ENCODE results near the gene NDUFA5.

The NDUFA5 gene

GRCh38 chr7:123580406-123581161, 23.0 kb upstream of the NDUFA5 start:
- H3K9ac ChIP-seq (ENCODE audit: low read depth, low read length) = no peak overlapping the region
- H3K4me1 ChIP-seq (ENCODE audit: insufficient read depth, low read length) = peaks cover 14% of the 10 kb centered on the region; the same call in 1 of the 2 replicates
- no peak overlapping the region for H3K4me3 ChIP-seq (ENCODE audit: low read length)
- H3K27ac ChIP-seq (ENCODE audit: low read length) = no peak overlapping the region
- H3K36me3 ChIP-seq (ENCODE audit: insufficient read depth, low read depth, low read length) = no peaks in the 10 kb centered on the region
- no peaks in the 10 kb centered on the region for H3K27me3 ChIP-seq (ENCODE audit: insufficient read depth, low read length)
- H3K9me3 ChIP-seq (ENCODE audit: insufficient read depth, low read depth, low read length) = no peaks in the 10 kb centered on the region

DNA sequence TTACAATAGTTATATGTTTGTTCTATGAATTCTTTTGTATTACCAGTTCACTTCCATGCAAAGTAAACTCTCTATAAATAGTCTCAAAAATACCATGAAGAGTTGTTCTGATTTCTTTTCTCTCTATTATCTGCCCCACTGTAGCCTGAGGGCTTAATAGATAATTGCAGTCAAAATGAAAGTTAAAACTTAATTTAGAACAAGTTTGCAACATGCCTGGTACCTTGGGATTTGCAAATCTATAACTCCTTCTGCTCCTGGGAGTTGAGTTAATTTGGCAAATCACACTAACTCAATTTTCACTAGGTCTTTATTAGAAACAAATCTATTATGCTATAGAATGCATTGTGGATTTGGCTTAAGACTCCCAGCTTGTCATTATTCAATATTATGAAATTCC, 21.8 kb upstream of the NDUFA5 start:
- H3K4me3 ChIP-seq (ENCODE audit: low read length) = no peak overlapping the region
- no peaks in the 10 kb centered on the region for H3K36me3 ChIP-seq (ENCODE audit: insufficient read depth, low read depth, low read length)
- no peak overlapping the region for H3K9ac ChIP-seq (ENCODE audit: low read depth, low read length)
- H3K27ac ChIP-seq (ENCODE audit: low read length) = no peak overlapping the region
- no peaks in the 10 kb centered on the region for H3K27me3 ChIP-seq (ENCODE audit: insufficient read depth, low read length)
- H3K4me1 ChIP-seq (ENCODE audit: insufficient read depth, low read length) = peaks cover 25% of the 10 kb centered on the region
- H3K9me3 ChIP-seq (ENCODE audit: insufficient read depth, low read depth, low read length) = no peaks in the 10 kb centered on the region

DNA sequence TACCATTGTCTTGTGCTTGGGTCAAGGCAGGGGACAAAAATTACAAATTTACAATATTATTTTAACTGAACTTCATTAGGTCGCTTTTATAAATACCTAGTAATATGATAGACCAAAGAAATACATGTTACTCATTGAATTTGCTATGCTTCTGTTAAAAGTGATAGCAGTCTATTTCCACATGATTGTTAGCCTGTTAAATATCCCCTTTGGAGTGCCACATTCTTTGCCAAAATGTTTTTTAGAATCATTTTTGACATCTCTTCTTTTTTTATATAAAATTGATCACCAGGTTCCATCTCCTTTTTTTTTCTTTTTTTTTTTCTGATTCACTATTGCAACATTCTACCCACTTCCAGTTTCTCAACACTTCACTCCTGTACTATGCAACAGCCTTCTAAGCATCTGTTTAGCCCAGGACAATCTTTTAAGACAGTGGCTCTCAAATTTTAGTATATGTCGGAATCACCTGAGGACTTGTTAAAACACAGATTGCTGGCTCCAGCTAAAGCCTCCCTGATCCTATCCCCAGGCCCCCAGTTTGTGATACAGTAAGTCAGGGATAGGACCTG, 16.4 kb upstream of the NDUFA5 start:
- H3K9me3 ChIP-seq (ENCODE audit: insufficient read depth, low read depth, low read length) = no peaks in the 10 kb centered on the region
- H3K9ac ChIP-seq (ENCODE audit: low read depth, low read length) = 0 out of 2 replicates have a peak overlapping the region, but pooled peaks have one; percentile 15
- H3K27ac ChIP-seq (ENCODE audit: low read length) = no peak overlapping the region
- H3K4me1 ChIP-seq (ENCODE audit: insufficient read depth, low read length) = peaks cover 21% of the 10 kb centered on the region
- no peaks in the 10 kb centered on the region for H3K27me3 ChIP-seq (ENCODE audit: insufficient read depth, low read length)
- no peak overlapping the region for H3K4me3 ChIP-seq (ENCODE audit: low read length)
- no peaks in the 10 kb centered on the region for H3K36me3 ChIP-seq (ENCODE audit: insufficient read depth, low read depth, low read length)

DNA sequence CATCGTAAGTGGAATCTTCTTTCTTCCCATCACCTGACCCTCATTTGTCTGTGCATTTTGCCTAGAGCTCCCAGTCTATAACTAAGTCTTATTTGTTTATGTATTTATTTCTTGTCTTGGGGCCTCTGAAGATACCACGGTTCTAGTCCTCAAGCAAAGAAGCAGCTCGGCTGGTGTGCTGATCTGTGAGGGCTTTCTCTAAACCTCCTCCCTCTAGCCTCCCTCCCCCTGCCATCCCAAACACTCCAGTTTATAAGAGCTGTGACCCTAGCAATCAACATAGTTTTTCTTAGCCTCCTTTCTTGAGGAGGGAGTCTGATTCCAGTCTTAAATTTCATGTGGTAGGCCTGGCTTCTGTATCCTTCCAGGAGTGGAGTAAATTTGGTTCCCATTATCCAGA, 15.7 kb upstream of the NDUFA5 start:
- Histone ChIP-seq H3K9ac (ENCODE audit: low read depth, low read length) (no peak overlapping the region), H3K27ac (ENCODE audit: low read length) (no peak overlapping the region), H3K36me3 (ENCODE audit: insufficient read depth, low read depth, low read length) (no peaks in the 10 kb centered on the region), H3K9me3 (ENCODE audit: insufficient read depth, low read depth, low read length) (no peaks in the 10 kb centered on the region), H3K27me3 (ENCODE audit: insufficient read depth, low read length) (no peaks in the 10 kb centered on the region), H3K4me3 (ENCODE audit: low read length) (no peak overlapping the region), H3K4me1 (ENCODE audit: insufficient read depth, low read length) (peaks cover 21% of the 10 kb centered on the region)

DNA sequence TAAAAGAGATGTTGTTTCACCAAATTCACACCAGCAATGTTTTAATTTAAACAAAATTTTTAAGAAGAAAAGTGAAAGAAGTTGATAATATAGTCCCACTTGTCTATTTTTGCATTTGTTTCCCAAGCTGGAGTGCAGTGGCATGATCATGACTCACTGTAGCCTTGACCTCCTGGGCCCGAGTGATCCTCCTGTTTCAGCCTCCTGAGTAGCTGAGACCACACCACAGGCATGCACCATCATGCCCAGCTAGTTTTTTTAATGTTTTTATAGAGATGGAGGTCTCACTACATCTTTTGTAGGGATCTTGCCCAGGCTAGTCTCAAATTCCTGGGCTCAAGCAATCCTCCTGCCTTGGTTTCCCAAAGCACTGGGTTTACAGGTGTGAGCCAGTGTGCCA, 14.1 kb upstream of the NDUFA5 start:
- no peak overlapping the region for H3K9ac ChIP-seq (ENCODE audit: low read depth, low read length)
- no peaks in the 10 kb centered on the region for H3K27me3 ChIP-seq (ENCODE audit: insufficient read depth, low read length)
- H3K4me3 ChIP-seq (ENCODE audit: low read length) = no peak overlapping the region
- H3K4me1 ChIP-seq (ENCODE audit: insufficient read depth, low read length) = peaks cover 21% of the 10 kb centered on the region
- no peak overlapping the region for H3K27ac ChIP-seq (ENCODE audit: low read length)
- no peaks in the 10 kb centered on the region for H3K9me3 ChIP-seq (ENCODE audit: insufficient read depth, low read depth, low read length)
- H3K36me3 ChIP-seq (ENCODE audit: insufficient read depth, low read depth, low read length) = no peaks in the 10 kb centered on the region

DNA sequence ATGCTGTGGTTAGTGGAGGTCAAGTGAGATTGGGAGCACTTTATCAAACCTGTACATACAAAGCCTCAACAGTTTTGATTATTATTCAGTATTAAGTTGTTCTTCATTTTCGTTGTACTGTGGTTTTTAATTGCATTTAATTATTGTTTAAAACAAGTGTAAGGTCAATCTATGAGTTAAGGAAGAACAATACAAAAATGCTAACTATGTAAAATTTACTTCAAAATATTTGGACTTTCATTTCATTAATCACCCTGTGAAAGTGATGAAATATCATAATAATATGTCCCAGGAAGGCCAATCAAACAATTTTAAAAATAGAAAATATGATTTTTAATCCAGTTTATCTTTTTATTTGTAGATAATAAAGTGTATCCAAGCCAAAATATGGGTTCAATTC, 13.6 kb upstream of the NDUFA5 start:
- H3K9ac ChIP-seq (ENCODE audit: low read depth, low read length) = no peak overlapping the region
- no peak overlapping the region for H3K4me3 ChIP-seq (ENCODE audit: low read length)
- no peaks in the 10 kb centered on the region for H3K27me3 ChIP-seq (ENCODE audit: insufficient read depth, low read length)
- H3K9me3 ChIP-seq (ENCODE audit: insufficient read depth, low read depth, low read length) = no peaks in the 10 kb centered on the region
- no peaks in the 10 kb centered on the region for H3K36me3 ChIP-seq (ENCODE audit: insufficient read depth, low read depth, low read length)
- no peak overlapping the region for H3K27ac ChIP-seq (ENCODE audit: low read length)
- peaks cover 21% of the 10 kb centered on the region for H3K4me1 ChIP-seq (ENCODE audit: insufficient read depth, low read length)

DNA sequence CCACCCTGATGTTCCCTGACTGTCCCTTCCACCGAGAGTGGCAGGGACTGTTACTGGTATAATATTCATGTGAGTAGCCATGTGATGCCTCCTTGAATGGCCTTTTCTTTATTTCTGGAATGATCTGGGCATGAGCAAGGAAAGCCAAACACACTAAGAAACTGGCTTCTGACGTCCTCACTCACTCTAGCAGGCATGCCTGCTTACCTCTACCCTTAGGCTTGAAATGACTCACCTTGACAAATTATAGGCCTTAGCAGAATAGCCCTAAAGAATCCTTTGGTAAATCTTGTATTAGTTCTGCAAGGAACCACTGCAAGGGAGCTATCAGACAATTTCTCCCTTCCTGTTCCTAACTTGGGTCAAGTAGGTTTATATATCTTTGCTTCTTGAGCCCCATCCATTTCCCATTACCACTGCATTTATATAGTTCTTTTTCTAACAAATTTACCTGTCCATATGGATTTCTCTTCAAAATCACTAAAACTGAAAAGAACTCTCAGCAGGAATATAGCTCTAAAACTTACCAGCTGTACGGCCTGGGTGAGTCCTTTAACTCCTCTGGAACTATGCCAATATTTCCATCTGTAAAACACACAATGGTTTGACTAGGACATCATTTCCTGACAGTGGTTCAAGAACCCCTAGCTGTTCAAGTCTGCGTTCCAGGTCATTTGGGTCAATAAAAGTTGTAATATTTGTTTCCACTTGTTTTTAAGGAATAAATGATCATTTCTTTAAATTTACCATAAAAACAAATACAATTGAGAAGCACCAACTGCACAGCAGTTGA, 13.0 kb upstream of the NDUFA5 start:
- H3K27me3 ChIP-seq (ENCODE audit: insufficient read depth, low read length) = no peaks in the 10 kb centered on the region
- no peak overlapping the region for H3K27ac ChIP-seq (ENCODE audit: low read length)
- no peak overlapping the region for H3K4me3 ChIP-seq (ENCODE audit: low read length)
- no peaks in the 10 kb centered on the region for H3K36me3 ChIP-seq (ENCODE audit: insufficient read depth, low read depth, low read length)
- H3K4me1 ChIP-seq (ENCODE audit: insufficient read depth, low read length) = peaks cover 19% of the 10 kb centered on the region
- no peaks in the 10 kb centered on the region for H3K9me3 ChIP-seq (ENCODE audit: insufficient read depth, low read depth, low read length)
- H3K9ac ChIP-seq (ENCODE audit: low read depth, low read length) = no peak overlapping the region

GRCh38 chr7:123569352-123570010, 11.9 kb upstream of the NDUFA5 start:
- no peak overlapping the region for H3K4me3 ChIP-seq (ENCODE audit: low read length)

GRCh38 chr7:123562121-123562520, 4.5 kb upstream of the NDUFA5 start:
- H3K27me3 ChIP-seq (ENCODE audit: insufficient read depth, low read length) = no peaks in the 10 kb centered on the region
- no peaks in the 10 kb centered on the region for H3K9me3 ChIP-seq (ENCODE audit: insufficient read depth, low read depth, low read length)
- peaks cover 3% of the 10 kb centered on the region; the same call in 1 of the 2 replicates for H3K4me1 ChIP-seq (ENCODE audit: insufficient read depth, low read length)
- no peaks in the 10 kb centered on the region for H3K36me3 ChIP-seq (ENCODE audit: insufficient read depth, low read depth, low read length)
- no peak overlapping the region for H3K27ac ChIP-seq (ENCODE audit: low read length)
- H3K9ac ChIP-seq (ENCODE audit: low read depth, low read length) = no peak overlapping the region
- H3K4me3 ChIP-seq (ENCODE audit: low read length) = no peak overlapping the region

More at GRCh38 chr7:123569352-123570010, 11.9 kb upstream of the NDUFA5 start:
- no peak overlapping the region for H3K27ac ChIP-seq (ENCODE audit: low read length)
- no peaks in the 10 kb centered on the region for H3K9me3 ChIP-seq (ENCODE audit: insufficient read depth, low read depth, low read length)
- H3K36me3 ChIP-seq (ENCODE audit: insufficient read depth, low read depth, low read length) = no peaks in the 10 kb centered on the region
- peaks cover 8% of the 10 kb centered on the region for H3K4me1 ChIP-seq (ENCODE audit: insufficient read depth, low read length)
- H3K27me3 ChIP-seq (ENCODE audit: insufficient read depth, low read length) = no peaks in the 10 kb centered on the region
- H3K9ac ChIP-seq (ENCODE audit: low read depth, low read length) = no peak overlapping the region

DNA sequence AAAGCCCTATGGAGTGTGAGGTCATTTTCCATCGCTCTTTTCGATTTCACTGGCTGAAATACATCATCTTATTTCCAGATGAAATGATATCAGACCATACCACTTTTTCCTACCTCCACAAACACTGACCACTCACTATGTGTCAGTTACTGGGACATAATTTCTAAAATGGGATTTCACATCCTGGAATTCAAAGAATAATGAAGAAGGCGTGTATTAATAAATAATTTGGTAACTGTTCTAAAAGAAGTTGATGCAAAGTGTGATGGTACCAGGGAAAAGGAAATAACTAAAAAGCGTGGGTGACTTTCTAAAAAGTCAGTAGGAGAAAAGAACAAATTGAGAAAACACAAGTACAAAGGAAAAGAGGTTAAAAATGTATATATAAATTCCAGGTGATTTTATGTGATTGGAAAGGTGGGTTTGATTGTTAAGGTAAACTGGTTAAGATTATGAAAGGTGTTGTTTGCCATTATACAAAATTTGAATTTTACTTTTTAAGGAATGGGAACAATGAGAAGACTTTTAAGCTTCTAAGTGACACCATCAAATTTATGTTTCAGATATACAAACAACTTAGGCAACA, 764 bp upstream of the NDUFA5 start:
- H3K9ac ChIP-seq (ENCODE audit: low read depth, low read length) = peak overlapping the region; percentile 57; the same call in 1 of the 2 replicates
- H3K36me3 ChIP-seq (ENCODE audit: insufficient read depth, low read depth, low read length) = peaks cover 16% of the 10 kb centered on the region
- H3K4me3 ChIP-seq (ENCODE audit: low read length) = peak overlapping the region; percentile 94
- no peaks in the 10 kb centered on the region for H3K27me3 ChIP-seq (ENCODE audit: insufficient read depth, low read length)
- peaks cover 6% of the 10 kb centered on the region; the same call in 1 of the 2 replicates for H3K4me1 ChIP-seq (ENCODE audit: insufficient read depth, low read length)
- H3K27ac ChIP-seq (ENCODE audit: low read length) = no peak overlapping the region
- H3K9me3 ChIP-seq (ENCODE audit: insufficient read depth, low read depth, low read length) = no peaks in the 10 kb centered on the region

- H3K9ac ChIP-seq (ENCODE audit: low read depth, low read length) = peak overlapping the region; percentile 93; the same call in 1 of the 2 replicates
- no peaks in the 10 kb centered on the region for H3K27me3 ChIP-seq (ENCODE audit: insufficient read depth, low read length)
- peak overlapping the region; percentile 50 for H3K27ac ChIP-seq (ENCODE audit: low read length)
- no peaks in the 10 kb centered on the region for H3K9me3 ChIP-seq (ENCODE audit: insufficient read depth, low read depth, low read length)
- H3K4me1 ChIP-seq (ENCODE audit: insufficient read depth, low read length) = peaks cover 6% of the 10 kb centered on the region; the same call in 1 of the 2 replicates
- peaks cover 24% of the 10 kb centered on the region for H3K36me3 ChIP-seq (ENCODE audit: insufficient read depth, low read depth, low read length)
- peak overlapping the region; percentile 94 for H3K4me3 ChIP-seq (ENCODE audit: low read length)
Observed at GRCh38 chr7:123557016-123557397, 611 bp downstream of the NDUFA5 start.
